SK-N-SH treated with all-trans-retinoic acid at 6 μM for 48 hours (cell line): ENCODE measurements around the gene ARFGAP3.

ENCODE experiments used
- ARNTL ChIP-seq: fragments of 450-650 bp; formaldehyde crosslinking; IDR thresholded peaks from 2 replicates; pipeline ENCODE4 v1.5.0; 2020; ENCODE audit warnings: low read depth, mild to moderate bottlenecking, moderate library complexity, borderline replicate concordance
- CSRNP3 ChIP-seq: fragments of 250-450 bp; sonication (Bioruptor Pico); IDR thresholded peaks from 2 replicates; pipeline ENCODE4 v1.5.1; 2021; ENCODE audit warnings: mild to moderate bottlenecking, moderate library complexity
- ESRRG ChIP-seq: fragments of 250-450 bp; sonication (Bioruptor Pico); IDR thresholded peaks from 2 replicates; pipeline ENCODE4 v1.6.1; 2021; ENCODE audit warnings: mild to moderate bottlenecking
- OSR1 ChIP-seq: fragments of 250-450 bp; sonication (Bioruptor Pico); IDR thresholded peaks from 2 replicates; pipeline ENCODE4 v1.8.0; 2022; ENCODE audit warnings: moderate library complexity, mild to moderate bottlenecking, inconsistent platforms
- PATZ1 ChIP-seq: fragments of 250-450 bp; sonication (Bioruptor Pico); IDR thresholded peaks from 2 replicates; pipeline ENCODE4 v1.8.0; 2020; ENCODE audit warnings: mild to moderate bottlenecking, moderate library complexity, borderline replicate concordance
- PPARA ChIP-seq: fragments of 250-450 bp; sonication (Bioruptor Pico); IDR thresholded peaks from 2 replicates; pipeline ENCODE4 v1.5.0; 2020; ENCODE audit warnings: mild to moderate bottlenecking, borderline replicate concordance
- RARB ChIP-seq: fragments of 250-450 bp; sonication (Bioruptor Pico); IDR thresholded peaks from 2 replicates; pipeline ENCODE4 v1.8.0; 2021; ENCODE audit warnings: mild to moderate bottlenecking, moderate library complexity
- ZC3H10 ChIP-seq: fragments of 250-450 bp; sonication (Bioruptor Pico); IDR thresholded peaks from 2 replicates; pipeline ENCODE4 v1.5.1; 2021; ENCODE audit warnings: mild to moderate bottlenecking, moderate library complexity
- ZFP3 ChIP-seq: fragments of 250-450 bp; sonication (Bioruptor Pico); IDR thresholded peaks from 2 replicates; pipeline ENCODE4 v1.5.0; 2020; ENCODE audit warnings: mild to moderate bottlenecking, moderate library complexity
- ZFP30 ChIP-seq: fragments of 450-650 bp; formaldehyde crosslinking; IDR thresholded peaks from 2 replicates; pipeline ENCODE4 v1.5.0; 2022; ENCODE audit warnings: mild to moderate bottlenecking, moderate library complexity
- ZNF8 ChIP-seq: fragments of 450-650 bp; formaldehyde crosslinking; IDR thresholded peaks from 2 replicates; pipeline ENCODE4 v1.5.0; 2020; ENCODE audit warnings: mild to moderate bottlenecking, moderate library complexity

GRCh38 chr22:42860968-42861367, 3.9 kb upstream of the ARFGAP3 start:
- TF ChIP-seq OSR1 (CRISPR knock-in tag) (no peak), PPARA (CRISPR knock-in tag) (no peak), ESRRG (CRISPR knock-in tag) (no peak), RARB (CRISPR knock-in tag) (no peak), PATZ1 (CRISPR knock-in tag) (no peak), ZFP30 (CRISPR knock-in tag) (no peak), CSRNP3 (CRISPR knock-in tag) (no peak), ZC3H10 (CRISPR knock-in tag) (no peak), ARNTL (CRISPR knock-in tag) (no peak), ZNF8 (CRISPR knock-in tag) (no peak), ZFP3 (CRISPR knock-in tag) (no peak)
